Keratinocyte (primary cell): Measurements from ENCODE around the gene BATF.

Experiments
- EZH2 ChIP-seq: IDR thresholded peaks from one replicate; pipeline ENCODE4 v1.6.1; 2012; ENCODE audit warnings: inconsistent platforms, mild to moderate bottlenecking, low read length, moderate library complexity
- TF ChIP-seq, protein P1 (sequence below), 3 experiments: IDR thresholded peaks in 1 of 3; conservative IDR thresholded peaks in 1 of 3; optimal IDR thresholded peaks in 1 of 3; 2 replicates in 2 of 3; 3 replicates in 1 of 3; pipeline versions ENCODE3 to v1.5.1; 2011; ENCODE audit warnings: low read length in 3 of 3, mild to moderate bottlenecking in 3 of 3, moderate library complexity in 2 of 3, control low read depth in 1 of 3, inconsistent platforms in 1 of 3; ENCODE audit not compliant: insufficient read depth in 2 of 3; ENCODE audit errors: extremely low read depth in 1 of 3

DNA sequence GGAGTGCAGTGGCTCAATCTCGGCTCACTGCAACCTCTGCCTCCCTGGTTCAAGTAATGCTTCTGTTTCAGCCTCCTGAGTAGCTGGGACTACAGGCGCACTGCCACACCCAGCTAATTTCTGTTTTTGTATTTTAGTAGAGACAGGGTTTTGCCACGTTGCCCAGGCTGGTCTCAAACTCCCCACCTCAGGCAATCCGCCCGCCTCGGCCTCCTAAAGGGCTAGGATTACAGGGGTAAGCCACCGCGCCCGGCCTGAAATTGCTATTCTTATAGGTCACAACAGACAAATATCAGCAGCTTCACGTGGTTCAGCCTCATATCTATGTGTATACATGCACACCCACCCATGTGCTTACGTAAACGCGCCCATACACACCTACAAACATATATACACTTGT lies 23.6 kb downstream of the BATF start:
- TF ChIP-seq, protein P1, sequence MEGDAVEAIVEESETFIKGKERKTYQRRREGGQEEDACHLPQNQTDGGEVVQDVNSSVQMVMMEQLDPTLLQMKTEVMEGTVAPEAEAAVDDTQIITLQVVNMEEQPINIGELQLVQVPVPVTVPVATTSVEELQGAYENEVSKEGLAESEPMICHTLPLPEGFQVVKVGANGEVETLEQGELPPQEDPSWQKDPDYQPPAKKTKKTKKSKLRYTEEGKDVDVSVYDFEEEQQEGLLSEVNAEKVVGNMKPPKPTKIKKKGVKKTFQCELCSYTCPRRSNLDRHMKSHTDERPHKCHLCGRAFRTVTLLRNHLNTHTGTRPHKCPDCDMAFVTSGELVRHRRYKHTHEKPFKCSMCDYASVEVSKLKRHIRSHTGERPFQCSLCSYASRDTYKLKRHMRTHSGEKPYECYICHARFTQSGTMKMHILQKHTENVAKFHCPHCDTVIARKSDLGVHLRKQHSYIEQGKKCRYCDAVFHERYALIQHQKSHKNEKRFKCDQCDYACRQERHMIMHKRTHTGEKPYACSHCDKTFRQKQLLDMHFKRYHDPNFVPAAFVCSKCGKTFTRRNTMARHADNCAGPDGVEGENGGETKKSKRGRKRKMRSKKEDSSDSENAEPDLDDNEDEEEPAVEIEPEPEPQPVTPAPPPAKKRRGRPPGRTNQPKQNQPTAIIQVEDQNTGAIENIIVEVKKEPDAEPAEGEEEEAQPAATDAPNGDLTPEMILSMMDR (optimal IDR thresholded peaks at IDR 0.05 in 1 of 3, IDR thresholded peaks at IDR 0.05 in 1 of 3, conservative IDR thresholded peaks at IDR 0.05 in 1 of 3; ENCODE audit: extremely low read depth in 1 of 3, insufficient read depth in 2 of 3, low read length in 3 of 3), result no peak
- no peak for TF ChIP-seq EZH2
